Measurements from ENCODE around the gene SLC30A3.

DNA sequence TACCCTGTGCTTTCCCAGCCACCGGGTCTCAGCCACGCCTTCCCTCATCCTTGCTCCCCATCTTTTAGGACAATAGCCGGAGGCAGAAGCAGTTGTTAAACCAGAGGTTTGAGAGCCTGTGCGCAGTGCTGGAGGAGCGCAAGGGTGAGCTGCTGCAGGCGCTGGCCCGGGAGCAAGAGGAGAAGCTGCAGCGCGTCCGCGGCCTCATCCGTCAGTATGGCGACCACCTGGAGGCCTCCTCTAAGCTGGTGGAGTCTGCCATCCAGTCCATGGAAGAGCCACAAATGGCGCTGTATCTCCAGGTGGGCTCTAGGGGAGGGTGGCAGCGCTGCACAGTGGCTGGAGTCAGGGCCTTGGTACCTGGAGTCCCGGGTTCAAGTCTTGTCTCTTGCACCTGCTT, 42.7 kb upstream of the SLC30A3 start:
- TF ChIP-seq CTCF (IDR thresholded peaks at IDR 0.05) (no peak), POLR2A (IDR thresholded peaks at IDR 0.05) (no peak)

Measured in tibial nerve (tissue), 3 donors.